GM23338 (cell line): Measurements from ENCODE around the gene TMEM209.

Source experiments
- CREB1 ChIP-seq: fragments of 250-450 bp; sonication (Bioruptor Pico); IDR thresholded peaks from 2 replicates; pipeline ENCODE4 v1.5.0; 2020; ENCODE audit warnings: low read depth, mild to moderate bottlenecking, moderate library complexity
- CTCF ChIP-seq, 2 experiments: fragments of 200-600 bp in 1 of 2; sonication (generic) in 1 of 2; conservative IDR thresholded peaks; 2 replicates each; pipeline versions ENCODE4 v1.5.1 to v1.6.1; 2016 to 2017; ENCODE audit warnings: antibody characterized with exemption in 2 of 2, low read depth in 2 of 2, mild to moderate bottlenecking in 2 of 2, moderate library complexity in 1 of 2
- ETS1 ChIP-seq: IDR thresholded peaks from 2 replicates; pipeline ENCODE4 v1.6.1; 2016; ENCODE audit warnings: antibody characterized with exemption
- EZH2 ChIP-seq: fragments of 200-600 bp; sonication (generic); IDR thresholded peaks from one replicate; pipeline ENCODE4 v1.8.0; 2017; ENCODE audit warnings: antibody characterized with exemption, mild to moderate bottlenecking, low read depth; ENCODE audit not compliant: unreplicated experiment
- EZH2phosphoT487 ChIP-seq: fragments of 200-600 bp; sonication (generic); IDR thresholded peaks from one replicate; pipeline ENCODE4 v1.8.1; 2018; ENCODE audit warnings: antibody characterized with exemption; ENCODE audit not compliant: unreplicated experiment
- JUNB ChIP-seq: IDR thresholded peaks from one replicate; pipeline ENCODE4 v1.6.1; 2016; ENCODE audit warnings: antibody characterized with exemption; ENCODE audit not compliant: unreplicated experiment
- NANOG ChIP-seq: IDR thresholded peaks from 2 replicates; pipeline ENCODE4 v1.6.1; 2016; ENCODE audit warnings: antibody characterized with exemption, borderline replicate concordance
- POLR2AphosphoS5 ChIP-seq: IDR thresholded peaks from 2 replicates; pipeline ENCODE4 v1.6.1; 2016; ENCODE audit warnings: antibody characterized with exemption, low read depth
- REST ChIP-seq: IDR thresholded peaks from one replicate; pipeline ENCODE4 v1.6.1; 2018; ENCODE audit warnings: antibody characterized with exemption; ENCODE audit not compliant: unreplicated experiment
- STAT1 ChIP-seq: IDR thresholded peaks from one replicate; pipeline ENCODE4 v1.6.1; 2016; ENCODE audit warnings: antibody characterized with exemption; ENCODE audit not compliant: unreplicated experiment
- ZNF331 ChIP-seq: fragments of 250-450 bp; sonication (Bioruptor Pico); IDR thresholded peaks from 2 replicates; pipeline ENCODE4 v1.5.0; 2020; ENCODE audit warnings: low read depth, mild to moderate bottlenecking, moderate library complexity
- ZNF462 ChIP-seq: fragments of 250-450 bp; sonication (Bioruptor Pico); IDR thresholded peaks from 2 replicates; pipeline ENCODE4 v1.5.0; 2020; ENCODE audit warnings: mild to moderate bottlenecking, moderate library complexity

GRCh38 chr7:130242198-130243014 lies 37.2 kb upstream of the TMEM209 start:
- TF ChIP-seq CTCF (conservative IDR thresholded peaks at IDR 0.05; ENCODE audit: low read depth in 2 of 2), result peak; percentile 97
- no peak for TF ChIP-seq POLR2AphosphoS5
- no peak for TF ChIP-seq EZH2
- no peak for TF ChIP-seq EZH2phosphoT487
- no peak for TF ChIP-seq CREB1 (CRISPR knock-in tag)
- TF ChIP-seq REST, result no peak
- TF ChIP-seq NANOG, result no peak
- TF ChIP-seq JUNB, result no peak
- no peak for TF ChIP-seq ETS1
- no peak for TF ChIP-seq ZNF462 (CRISPR knock-in tag)
- TF ChIP-seq ZNF331 (CRISPR knock-in tag), result no peak
- TF ChIP-seq STAT1, result no peak
